Adrenal gland (tissue), 12 donors: ENCODE results near the gene CDO1. TPM values are rescaled to one million over a fixed set of nuclear protein-coding genes. Genes with fewer than 3 reads are reported as not detected.
A peak's percentile ranks its signal among the peaks of the same experiment; 100 is the strongest.

ENCODE experiments used
- DNase-seq, 7 donors: peaks; one replicate each; pipeline ENCODE4 v3.0.0-alpha.2; 2019 to 2020
- H3K27ac ChIP-seq, 5 donors: fragments of 200-600 bp; sonication (generic) in 4 of 5; 1 replicate in 3 of 5; 2 replicates in 2 of 5; pipeline versions ENCODE4 v1.5.1 to v1.8.0; 2016 to 2020; ENCODE audit warnings: mild to moderate bottlenecking in 1 of 5
- H3K27me3 ChIP-seq: fragments of 200-600 bp; 2 replicates; pipeline ENCODE4 v1.8.0; 2021
- H3K36me3 ChIP-seq, 2 donors: fragments of 200-600 bp; replicated peaks in 1 of 2; 1 replicate in 1 of 2; 2 replicates in 1 of 2; pipeline versions ENCODE4 v1.5.1 to v1.8.0; 2018 to 2022
- H3K4me1 ChIP-seq, 2 donors: fragments of 200-600 bp; replicated peaks in 1 of 2; 1 replicate in 1 of 2; 2 replicates in 1 of 2; pipeline versions ENCODE4 v1.5.1 to v1.8.0; 2018 to 2021
- H3K4me3 ChIP-seq, 4 donors: fragments of 200-600 bp; sonication (generic) in 3 of 4; one replicate each; pipeline ENCODE4 v1.5.1; 2016 to 2018
- H3K9me3 ChIP-seq, 3 donors: fragments of 200-600 bp; sonication (generic) in 1 of 3; replicated peaks in 1 of 3; 1 replicate in 2 of 3; 2 replicates in 1 of 3; pipeline versions ENCODE4 v1.5.1 to v1.8.0; 2016 to 2021
- POLR2A ChIP-seq, 2 donors: fragments of 450-650 bp; IDR thresholded peaks; one replicate each; pipeline ENCODE4 v1.6.1; 2017; ENCODE audit warnings: antibody characterized with exemption in 2 of 2, mild to moderate bottlenecking in 2 of 2, moderate library complexity in 1 of 2
- WGBS, 4 donors: extraction: QIAGEN DNeasy Blood & Tissue Kit in 2 of 4; methylation state at CpG; one replicate each; pipeline versions ENCODE4 v1.1.5 to v1.1.7; 2013 to 2017; 5-methylcytosine and 5-hydroxymethylcytosine counted together
- intact Hi-C, 2 donors: fragments of 100-400 bp; cut with DNase I; formaldehyde crosslinking; loops; one replicate each; pipeline versions ENCODE4 v1.14.1 to v1.15.0; 2022 to 2023
- polyA plus RNA-seq, 3 donors: library from polyadenylated mRNA; stranded (reverse); fragments of 200-250 nt in 2 of 3; fragments of 350-450 nt in 1 of 3; fragmentation: Illumina TruSeq in 1 of 3; extraction: RNeasy Lipid Tissue Mini Kit (QIAGEN cat#74804) in 1 of 3; gene quantifications; one replicate each; pipeline ENCODE4 v1.2.3, GENCODE V29; 2013 to 2014
- total RNA-seq, 9 donors: library from RNA; depleted of rRNA in 4 of 9; stranded (reverse); fragments of >200 nt in 4 of 9; fragments of 120-200 nt in 1 of 9; fragmentation: NEBNext Ultra II Directional in 1 of 9; extraction: Animal tissue kit (Norgen Biotek cat#: 25700) in 1 of 9; gene quantifications; one replicate each; pipeline versions ENCODE4 v1.1.0 to v1.2.4, GENCODE V29; 2013 to 2023
- TF ChIP-seq, protein P1 (sequence below), 6 experiments: fragments of 450-650 bp in 4 of 6; fragments of 200-600 bp in 2 of 6; sonication (generic) in 1 of 6; IDR thresholded peaks; 1 replicate in 5 of 6; 2 replicates in 1 of 6; pipeline versions ENCODE4 v1.5.1 to v1.8.0; 2016 to 2021; ENCODE audit warnings: antibody characterized with exemption in 6 of 6, mild to moderate bottlenecking in 2 of 6, moderate library complexity in 1 of 6
- donor health status: healthy with polysubstance abuse.
- donor health status: Bipolar disorder and iron deficiency.
- donor health status: DM: yes; HTN: yes; CAD: no.
- donor health status: DM: no; HTN: no; CAD: no.
- donor health status: DM: no; HTN: no; CAD: no.
- donor health status: DM: yes; HTN: yes; CAD: no.

The CDO1 gene
- total and polyA plus RNA-seq, 12 donors, result 7.5 to 87.3 (median 19.9) TPM

DNA sequence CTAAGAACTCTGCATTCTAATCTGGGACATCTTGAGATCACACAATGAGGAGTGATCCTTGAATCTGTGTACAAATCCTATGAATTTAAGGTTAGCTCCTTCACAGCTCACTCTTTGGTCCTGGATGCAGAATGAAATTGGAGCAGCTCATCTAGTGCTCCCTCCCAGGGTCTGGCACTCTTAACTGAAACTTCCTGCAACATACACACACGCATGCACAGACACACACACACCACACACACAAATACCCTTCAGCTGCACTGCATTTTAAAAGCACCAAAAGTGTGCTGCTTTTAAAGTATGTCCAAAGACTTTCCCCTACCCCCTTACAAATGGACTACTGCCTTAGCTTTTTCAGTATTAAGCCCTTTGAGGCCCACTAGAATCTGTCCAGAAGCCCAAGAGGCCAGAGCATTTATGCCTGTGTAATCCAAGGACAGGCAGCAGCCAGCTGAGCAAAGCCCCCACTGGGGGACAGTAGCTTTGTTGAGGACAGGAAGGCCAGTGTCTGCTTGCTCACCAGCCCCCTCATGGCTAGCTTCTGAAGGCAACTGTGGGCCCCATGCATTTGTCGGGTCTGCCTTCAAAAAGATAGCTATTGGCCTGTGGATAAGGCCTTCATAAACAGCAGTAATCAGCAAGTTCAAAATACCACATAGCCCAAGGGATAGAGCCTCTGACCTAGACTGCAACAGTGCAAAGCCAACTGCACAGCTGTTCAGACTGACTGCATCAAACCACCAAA lies 43.6 kb downstream of the CDO1 start:
- intact Hi-C loops, result no loop called here
- WGBS, 4 donors, result 38 to 88% (median 58%) methylated on average over 1 to 2 of the region's 2 CpGs
- TF ChIP-seq POLR2A (IDR thresholded peaks at IDR 0.05), result no peak
- TF ChIP-seq, protein P1, sequence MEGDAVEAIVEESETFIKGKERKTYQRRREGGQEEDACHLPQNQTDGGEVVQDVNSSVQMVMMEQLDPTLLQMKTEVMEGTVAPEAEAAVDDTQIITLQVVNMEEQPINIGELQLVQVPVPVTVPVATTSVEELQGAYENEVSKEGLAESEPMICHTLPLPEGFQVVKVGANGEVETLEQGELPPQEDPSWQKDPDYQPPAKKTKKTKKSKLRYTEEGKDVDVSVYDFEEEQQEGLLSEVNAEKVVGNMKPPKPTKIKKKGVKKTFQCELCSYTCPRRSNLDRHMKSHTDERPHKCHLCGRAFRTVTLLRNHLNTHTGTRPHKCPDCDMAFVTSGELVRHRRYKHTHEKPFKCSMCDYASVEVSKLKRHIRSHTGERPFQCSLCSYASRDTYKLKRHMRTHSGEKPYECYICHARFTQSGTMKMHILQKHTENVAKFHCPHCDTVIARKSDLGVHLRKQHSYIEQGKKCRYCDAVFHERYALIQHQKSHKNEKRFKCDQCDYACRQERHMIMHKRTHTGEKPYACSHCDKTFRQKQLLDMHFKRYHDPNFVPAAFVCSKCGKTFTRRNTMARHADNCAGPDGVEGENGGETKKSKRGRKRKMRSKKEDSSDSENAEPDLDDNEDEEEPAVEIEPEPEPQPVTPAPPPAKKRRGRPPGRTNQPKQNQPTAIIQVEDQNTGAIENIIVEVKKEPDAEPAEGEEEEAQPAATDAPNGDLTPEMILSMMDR (IDR thresholded peaks at IDR 0.05), result no peak
- Histone ChIP-seq H3K4me3 (no peak overlapping the region), H3K27me3 (no peaks in the 10 kb centered on the region), H3K36me3 (no peaks in the 10 kb centered on the region), H3K4me1 (no peaks in the 10 kb centered on the region), H3K27ac (no peak overlapping the region), H3K9me3 (no peaks in the 10 kb centered on the region)
- DNase-seq, result peak in 1 of 7 donors; percentile 21

DNA sequence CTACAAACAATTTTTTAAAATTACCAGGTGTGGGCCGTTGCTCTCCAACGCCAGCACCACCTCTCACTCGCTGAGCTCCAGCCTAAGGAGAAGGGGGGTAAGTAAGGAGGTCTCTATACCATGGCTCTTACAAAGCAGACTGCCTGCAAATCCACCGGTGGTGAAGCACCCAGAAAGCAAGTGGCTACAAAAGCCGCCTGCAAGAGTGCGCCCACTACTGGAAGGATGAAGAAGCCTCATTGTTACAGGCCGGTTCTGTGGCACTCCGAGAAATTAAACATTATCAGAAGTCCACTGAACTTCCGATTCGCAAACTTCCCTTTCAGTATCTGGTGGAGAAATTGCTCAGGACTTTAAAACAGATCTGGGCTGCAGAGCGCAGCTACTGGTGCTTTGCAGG lies 46.0 kb downstream of the CDO1 start:
- intact Hi-C loops, result no loop called here
- no peak overlapping the region for H3K27ac ChIP-seq
- no peaks in the 10 kb centered on the region for H3K4me1 ChIP-seq
- H3K9me3 ChIP-seq, result no peaks in the 10 kb centered on the region
- no peaks in the 10 kb centered on the region for H3K27me3 ChIP-seq
- peak in 1 of 7 donors; percentile 8 for DNase-seq
- TF ChIP-seq, protein P1 (IDR thresholded peaks at IDR 0.05), result peak in 1 of 6 experiments; percentile 13
- no peak for TF ChIP-seq POLR2A (IDR thresholded peaks at IDR 0.05)
- WGBS, 4 donors, result 71 to 79% (median 76%) methylated on average over 9 to 11 of the region's 11 CpGs
- H3K4me3 ChIP-seq, result no peak overlapping the region
- H3K36me3 ChIP-seq, result no peaks in the 10 kb centered on the region

DNA sequence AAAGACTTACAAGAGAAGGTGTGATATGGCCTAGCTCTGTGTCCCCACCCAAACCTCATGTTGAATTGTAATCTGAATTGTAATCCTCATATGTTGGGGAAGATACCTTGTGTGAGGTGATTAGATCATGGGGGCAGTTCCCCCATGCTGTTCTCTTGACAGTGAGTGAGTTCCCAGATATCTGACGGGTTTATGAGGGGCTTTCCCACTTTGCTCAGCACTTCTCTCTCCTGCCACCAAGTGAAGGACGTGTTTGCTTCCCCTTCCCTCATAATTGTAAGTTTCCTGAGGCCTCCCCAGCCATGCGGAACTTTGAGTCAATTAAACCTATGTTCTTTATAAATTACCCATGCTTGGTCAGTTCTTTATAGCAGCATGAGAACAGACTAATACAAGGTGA lies 49.0 kb downstream of the CDO1 start:
- Histone ChIP-seq H3K4me1 (no peaks in the 10 kb centered on the region), H3K27me3 (no peaks in the 10 kb centered on the region), H3K27ac (no peak overlapping the region), H3K4me3 (no peak overlapping the region), H3K36me3 (no peaks in the 10 kb centered on the region), H3K9me3 (peaks cover 0 to 6% (median 0%) of the 10 kb centered on the region in 3 donors)
- DNase-seq, result no peak
- intact Hi-C loops, result no loop called here
- 65 to 79% (median 76%) methylated on average over 3 of the region's 3 CpGs for WGBS, 4 donors
- TF ChIP-seq POLR2A (IDR thresholded peaks at IDR 0.05), result no peak
- TF ChIP-seq, protein P1 (IDR thresholded peaks at IDR 0.05), result no peak

DNA sequence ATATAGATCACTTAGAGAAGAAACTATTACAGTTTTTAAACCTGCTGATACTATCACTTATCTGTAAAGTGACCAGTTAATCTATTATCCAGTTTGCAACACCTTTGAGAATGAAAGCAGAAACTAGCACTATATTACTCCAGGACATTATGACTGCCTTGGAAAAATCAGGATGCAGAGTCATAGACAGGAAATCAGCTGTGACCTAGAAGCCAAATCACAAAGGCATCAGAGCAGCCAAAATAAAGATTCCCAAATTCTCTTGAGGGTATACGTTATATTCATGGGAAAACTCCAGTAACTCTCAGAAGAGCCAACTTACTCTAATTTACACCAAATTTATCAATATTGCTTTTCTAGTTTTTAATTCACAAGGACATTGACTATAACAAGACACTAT lies 49.9 kb downstream of the CDO1 start:
- intact Hi-C loops, result no loop called here
- no peaks in the 10 kb centered on the region for H3K4me1 ChIP-seq
- no peak for DNase-seq
- H3K36me3 ChIP-seq, result no peaks in the 10 kb centered on the region
- H3K27me3 ChIP-seq, result no peaks in the 10 kb centered on the region
- no peak overlapping the region for H3K27ac ChIP-seq
- TF ChIP-seq, protein P1 (IDR thresholded peaks at IDR 0.05), result no peak
- TF ChIP-seq POLR2A (IDR thresholded peaks at IDR 0.05), result no peak
- H3K4me3 ChIP-seq, result no peak overlapping the region
- peaks cover 0 to 6% (median 0%) of the 10 kb centered on the region in 3 donors for H3K9me3 ChIP-seq
- 39 to 58% (median 47%) methylated on average over 1 of the region's 1 CpG for WGBS, 4 donors
